ENCODE measurements around the gene C1QTNF8.

C1QTNF8 gene

DNA sequence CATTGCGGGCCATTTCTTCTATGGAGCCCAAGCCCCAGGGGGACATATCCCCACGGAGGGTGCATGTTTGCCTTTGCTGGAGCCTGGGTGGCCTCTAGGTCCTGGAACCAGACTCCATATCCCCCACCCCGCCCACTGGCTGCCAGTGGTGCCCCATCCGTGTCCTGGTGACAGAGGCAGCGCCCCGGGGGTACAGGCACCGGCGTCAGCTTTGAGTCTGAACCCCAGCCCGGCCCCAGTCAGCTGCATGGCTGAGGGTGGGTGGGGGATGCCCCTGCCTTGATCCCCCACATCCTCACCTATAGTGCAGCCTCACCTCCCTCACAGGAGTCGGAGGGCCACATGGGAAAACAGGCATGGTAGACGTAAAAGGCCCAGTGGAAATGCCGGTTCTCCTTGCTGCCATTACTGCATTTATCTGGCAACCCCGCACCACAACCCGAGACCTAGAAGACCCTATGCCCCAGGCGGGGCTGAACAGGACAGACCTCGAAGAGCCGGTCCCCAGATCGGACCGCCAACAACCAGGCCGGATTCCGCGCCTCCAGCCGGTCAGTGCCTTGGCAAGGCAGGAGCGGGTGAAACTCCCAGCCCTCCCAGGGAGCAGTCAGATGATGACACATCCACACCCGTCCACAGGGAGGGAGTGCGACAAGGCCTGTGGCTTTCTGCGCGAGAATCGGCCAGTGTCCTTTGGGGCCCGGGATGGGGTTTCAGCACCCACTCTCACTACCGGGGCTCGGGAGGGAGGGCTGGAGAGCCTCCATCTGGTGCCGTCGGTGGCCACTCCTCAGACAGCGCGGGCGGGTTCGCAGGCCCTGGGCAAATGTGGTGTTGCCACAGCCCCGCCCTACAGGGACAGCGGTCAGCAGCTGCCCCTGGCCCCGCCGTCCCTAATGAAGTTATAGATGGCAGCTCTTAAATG lies 35.4 kb downstream of the C1QTNF8 start:
- no peak for DNase-seq (ENCODE audit: low read depth in 2 of 2)

DNA sequence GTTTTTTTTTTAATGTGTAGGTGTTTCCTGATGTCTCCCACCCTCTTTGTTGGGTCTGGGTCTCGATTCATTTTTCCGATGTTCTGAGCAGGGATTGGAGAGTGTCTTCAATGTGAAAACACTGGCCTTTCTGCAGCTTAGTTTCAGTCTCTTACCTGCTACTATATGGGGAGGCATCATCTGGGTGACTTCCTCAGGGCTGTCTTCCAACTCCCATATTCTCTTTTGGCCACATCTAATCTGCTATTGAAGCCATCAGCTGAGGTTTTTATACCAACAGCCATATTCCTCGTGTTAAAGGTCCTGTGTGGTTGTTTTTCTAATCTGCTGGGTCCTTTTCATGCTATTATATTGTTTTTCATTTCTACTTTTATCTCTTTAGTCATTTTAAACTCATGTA lies 36.7 kb downstream of the C1QTNF8 start:
- DNase-seq (ENCODE audit: low read depth in 2 of 2), result no peak

DNA sequence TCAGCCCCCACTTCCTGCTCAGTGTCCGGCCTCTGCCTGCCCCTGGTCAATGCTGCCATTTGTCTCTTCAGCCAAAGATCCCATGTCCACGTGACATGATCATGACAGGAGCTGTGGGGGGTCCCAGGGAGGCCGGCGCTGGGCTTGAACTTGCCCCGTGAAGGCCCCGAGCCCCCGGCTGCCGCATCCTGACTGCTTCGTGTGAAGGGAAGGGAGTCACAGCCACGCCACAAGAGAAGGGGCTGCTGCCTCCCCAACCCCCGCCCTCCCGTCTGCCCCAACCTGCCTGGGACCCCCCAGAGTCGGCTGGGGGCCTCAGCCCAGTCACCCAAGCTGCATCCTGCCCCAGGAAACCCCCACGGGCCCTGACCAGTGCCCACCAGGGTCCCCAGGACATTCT lies 37.8 kb downstream of the C1QTNF8 start:
- no peak for DNase-seq (ENCODE audit: low read depth in 2 of 2)

DNA sequence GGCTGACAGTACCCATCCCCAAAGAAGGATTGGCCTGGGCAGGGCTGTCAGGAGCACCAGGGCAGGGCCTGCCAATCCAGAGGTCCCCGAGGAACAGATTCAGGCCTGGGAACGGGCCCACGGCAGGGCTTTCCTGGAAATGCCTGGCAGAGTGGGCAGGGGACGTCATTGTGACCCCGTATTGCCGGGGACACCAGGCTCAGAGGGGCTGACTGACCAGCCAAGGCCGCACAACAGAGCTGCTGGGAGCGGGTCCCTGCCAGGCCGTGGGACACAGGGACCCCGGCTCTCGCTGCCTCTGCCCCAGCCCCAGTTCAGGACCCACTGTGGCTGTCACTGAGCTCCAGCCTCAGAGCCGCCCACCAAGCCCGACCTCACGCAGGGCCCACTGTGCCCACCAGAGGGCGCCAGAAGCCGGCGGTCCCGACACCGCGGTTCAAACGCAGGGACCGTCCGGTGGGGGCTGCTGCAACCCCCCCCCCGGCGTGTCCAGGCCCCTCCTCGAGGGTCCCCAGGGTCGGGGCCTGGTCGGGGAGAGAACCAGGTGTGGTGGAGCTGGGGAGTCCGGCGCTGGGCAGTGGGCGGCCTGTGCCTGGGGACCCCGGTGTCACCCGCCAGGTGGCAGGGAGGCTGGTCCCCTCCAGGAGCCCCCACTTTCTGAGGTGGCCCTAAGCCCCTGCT lies 38.7 kb downstream of the C1QTNF8 start:
- DNase-seq (ENCODE audit: low read depth in 2 of 2), result peak; percentile 26 to 55

DNA sequence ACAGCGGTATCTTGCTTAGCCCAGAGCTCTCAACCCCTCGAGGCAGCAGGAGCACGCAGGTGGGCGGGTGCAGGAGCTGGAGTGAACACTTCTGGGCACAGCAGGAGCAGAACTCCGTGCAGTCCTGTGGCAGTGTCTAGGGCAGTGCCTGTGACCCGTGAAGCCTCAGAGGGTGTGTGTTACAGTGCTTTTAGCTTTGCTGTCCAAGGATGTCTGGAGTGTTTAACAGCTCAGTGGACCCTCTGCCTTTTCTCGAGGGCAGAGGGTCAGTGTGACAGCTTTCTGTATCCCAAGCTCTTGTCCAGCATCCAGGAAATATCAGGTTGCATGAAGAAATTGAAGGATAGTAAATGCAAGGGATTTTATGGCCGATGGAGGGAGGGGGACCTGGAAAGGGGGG lies 39.8 kb downstream of the C1QTNF8 start:
- no peak for DNase-seq (ENCODE audit: low read depth in 2 of 2)

DNA sequence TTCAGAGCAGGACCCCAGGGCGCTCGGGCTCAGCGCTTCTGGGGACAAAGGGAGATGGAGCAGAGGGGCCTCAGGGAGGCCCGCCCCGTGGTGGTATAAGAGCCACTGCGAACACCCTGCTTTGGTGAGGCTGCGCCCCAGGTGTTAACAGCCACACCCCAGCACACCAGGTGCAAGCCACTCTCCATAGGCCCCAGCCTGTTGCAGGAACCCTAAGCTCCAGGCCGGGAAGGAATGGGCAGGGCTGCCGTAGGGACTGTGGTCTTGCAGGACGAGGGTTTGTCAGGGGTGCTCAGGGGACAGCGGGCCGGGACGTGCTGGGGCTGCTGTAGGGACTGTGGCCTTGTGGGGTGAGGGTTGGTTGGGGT lies 40.5 kb downstream of the C1QTNF8 start:
- DNase-seq (ENCODE audit: low read depth in 2 of 2), result no peak

DNA sequence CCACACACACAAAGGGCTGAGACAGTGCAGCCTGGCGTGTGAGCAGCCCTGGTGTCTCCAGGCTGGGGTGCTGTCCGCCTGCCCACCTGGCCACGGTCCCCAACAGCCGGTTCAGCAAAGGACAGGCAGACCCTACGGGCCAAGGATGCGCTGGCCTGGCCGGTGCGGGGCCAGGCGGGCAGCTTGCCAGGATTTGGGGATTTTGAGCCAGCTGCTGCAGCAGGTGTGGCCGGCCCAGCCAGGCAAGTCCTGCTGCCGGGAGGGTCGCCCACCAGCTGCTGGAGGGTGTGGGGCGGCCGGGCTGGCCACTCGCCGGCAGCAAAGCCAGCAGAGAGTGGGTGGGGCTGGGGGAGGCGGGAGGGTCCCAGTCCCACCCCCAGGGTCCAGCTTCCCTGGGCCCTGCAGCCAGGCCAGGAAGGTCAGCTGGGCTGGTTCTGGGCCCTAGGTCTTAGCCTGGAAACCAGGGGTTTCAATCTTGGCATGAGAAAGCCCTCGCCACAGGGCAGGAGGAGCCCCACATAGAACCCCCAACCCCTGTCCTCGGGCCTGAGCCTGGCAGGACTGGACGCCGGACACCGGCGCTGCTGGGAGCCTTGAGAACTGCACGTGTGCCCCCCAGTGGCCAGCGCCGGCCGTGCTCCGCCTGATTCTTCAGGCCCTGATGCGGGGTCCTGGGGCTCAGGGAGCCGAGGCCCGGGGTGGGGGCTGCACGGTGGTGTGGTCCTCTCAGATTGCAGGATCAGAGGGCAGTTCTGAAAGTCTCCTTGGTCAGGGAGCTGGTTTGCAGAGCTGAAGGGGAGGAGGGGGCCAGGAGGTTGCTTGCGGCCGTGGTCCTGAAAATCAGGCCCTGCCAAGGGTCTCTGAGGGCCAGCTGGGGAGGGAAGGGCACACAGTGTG lies 41.1 kb downstream of the C1QTNF8 start:
- no peak for DNase-seq (ENCODE audit: low read depth in 2 of 2)

DNA sequence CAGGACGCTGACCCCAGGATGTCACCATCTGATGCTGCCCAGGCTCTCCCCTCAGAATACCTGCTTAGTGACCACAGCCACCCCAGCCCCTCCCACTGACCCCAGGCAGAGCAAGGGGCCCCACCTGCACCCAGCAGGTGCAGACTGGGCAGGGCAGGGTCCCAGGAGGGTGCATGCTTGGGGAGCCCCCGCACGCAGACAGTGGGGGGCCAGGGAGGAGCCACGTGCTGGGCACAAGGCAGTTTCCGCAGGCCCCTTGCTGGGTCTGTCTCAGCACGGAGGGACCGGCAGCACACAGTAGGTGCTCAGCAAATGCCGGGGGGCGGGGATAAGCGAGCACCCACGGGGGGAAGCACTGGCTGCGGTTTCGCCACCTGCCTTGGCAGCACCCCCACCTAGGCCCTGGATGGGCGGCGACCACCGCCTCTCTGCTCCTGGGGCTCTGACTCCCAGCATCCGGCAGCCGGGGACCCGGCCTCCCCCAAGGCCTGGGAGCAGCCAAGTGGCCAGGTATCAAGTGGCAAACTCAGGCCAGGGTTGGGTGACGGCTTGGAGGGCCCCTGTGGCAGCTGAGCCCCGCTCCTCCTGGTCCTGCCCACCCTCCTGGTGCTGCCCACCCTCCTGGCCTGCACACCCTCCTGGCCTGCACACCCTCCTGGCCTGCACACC lies 42.2 kb downstream of the C1QTNF8 start:
- DNase-seq (ENCODE audit: low read depth in 2 of 2), result no peak

DNA sequence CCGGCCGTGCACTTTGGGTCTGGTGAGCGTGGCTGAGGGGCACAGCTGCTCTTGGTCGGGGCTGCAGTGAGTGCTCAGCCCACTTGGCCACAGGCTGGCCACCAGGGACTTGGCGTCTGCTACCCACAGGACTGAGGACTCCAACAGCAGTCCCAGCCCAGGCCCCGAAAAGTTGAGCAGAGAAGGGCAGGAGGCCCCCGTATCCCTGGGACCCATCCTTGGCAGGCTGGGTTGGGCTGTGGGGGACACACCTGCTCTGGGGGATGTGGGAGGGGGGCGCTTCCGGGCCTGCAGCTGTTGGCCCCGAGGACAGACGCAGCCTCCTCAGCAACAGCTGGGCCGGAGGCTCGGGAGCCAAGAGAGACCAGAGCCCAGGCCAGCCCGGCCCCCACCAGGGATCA lies 42.9 kb downstream of the C1QTNF8 start:
- DNase-seq (ENCODE audit: low read depth in 2 of 2), result no peak

DNA sequence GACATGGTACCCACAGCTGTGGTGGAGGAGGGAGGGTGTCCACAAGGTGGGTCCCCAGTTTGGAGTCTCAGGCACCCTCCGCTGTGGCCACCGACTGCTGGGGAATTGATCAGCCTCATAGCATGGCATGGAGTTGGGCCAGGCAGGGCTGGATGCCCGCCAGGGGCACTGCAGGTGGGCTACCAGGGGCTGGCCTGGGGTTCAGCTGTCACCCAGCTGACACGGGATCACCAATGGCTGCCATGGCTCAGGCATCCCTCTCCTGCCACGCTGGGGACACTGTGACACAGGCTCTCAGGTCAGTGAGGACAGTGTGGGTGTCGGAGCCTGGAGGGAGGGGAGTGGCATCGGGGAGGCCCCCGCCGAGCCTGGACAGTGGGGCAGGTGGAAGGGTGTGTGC lies 43.3 kb downstream of the C1QTNF8 start:
- DNase-seq (ENCODE audit: low read depth in 2 of 2), result no peak

DNA sequence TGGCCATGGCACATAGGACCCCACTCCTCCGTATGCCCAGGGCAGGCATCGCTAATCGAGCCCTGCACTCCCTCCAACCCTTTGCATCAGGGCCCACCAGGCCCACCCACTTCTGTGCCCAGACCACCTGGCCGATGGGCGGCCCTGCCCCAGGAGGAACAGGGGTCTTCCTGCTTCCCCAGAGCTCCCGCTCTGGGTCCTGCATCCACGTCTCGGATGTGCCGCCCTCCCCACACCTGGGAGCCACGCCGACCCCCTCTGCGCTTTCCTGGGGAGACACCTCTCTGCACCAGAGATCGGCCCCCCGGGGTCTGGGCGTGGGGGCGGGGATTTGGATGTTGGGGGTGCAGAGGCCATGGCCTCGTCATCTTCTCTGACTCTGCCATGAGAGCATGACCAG lies 44.6 kb downstream of the C1QTNF8 start:
- DNase-seq (ENCODE audit: low read depth in 2 of 2), result no peak

DNA sequence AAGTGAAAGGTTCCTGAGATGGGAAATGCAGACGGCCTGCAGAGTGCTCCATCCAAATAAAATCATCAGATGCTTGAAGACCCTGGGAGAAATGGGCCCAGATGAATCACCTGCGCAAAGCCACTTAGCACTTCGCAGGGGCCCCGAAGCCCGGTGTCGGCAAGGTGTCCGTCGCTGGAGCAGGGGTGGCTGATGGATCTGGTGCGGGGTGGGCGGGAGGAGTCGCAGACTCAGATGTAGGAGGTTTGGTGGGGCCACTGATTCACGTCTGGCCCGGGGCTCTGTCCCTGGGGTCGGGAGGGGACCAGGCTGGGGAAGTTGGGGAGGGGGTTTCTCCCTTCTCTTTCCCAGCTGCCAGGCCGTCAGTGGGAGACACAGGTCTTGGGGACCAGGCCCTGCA lies 45.1 kb downstream of the C1QTNF8 start:
- DNase-seq (ENCODE audit: low read depth in 2 of 2), result no peak

DNA sequence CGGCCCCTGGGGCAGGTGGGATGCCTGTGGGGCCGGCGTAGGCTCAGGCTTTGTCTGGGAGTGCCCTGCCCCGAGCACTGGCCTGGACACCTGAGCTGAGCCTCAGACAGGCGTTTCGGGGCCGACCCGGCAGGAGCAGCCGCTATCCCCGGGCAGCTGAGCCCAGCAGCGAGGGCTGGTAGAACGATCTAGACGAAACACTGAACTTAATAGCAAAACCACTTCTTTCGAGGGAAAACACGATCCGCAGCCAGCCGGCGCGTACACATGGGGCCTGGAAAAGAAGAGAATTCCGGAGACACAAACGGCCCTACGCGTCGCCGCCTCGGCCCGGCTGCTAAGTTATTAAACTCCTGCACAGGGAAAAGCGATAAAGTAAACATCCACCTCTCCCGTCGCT lies 45.5 kb downstream of the C1QTNF8 start:
- no peak for DNase-seq (ENCODE audit: low read depth in 2 of 2)

DNA sequence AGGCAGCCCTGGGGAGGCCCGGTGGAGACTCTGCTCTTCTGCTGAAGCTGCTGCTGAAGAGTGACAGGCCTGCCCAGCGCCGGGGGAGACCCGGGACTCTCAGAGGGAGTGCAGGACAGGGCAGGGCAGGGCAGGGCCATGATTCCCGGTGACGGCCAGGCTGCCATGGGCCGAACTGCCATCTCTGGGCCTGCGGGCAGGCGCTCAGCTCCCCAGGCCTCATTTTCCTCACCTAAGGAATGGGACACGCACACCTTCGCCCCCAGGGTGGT lies 46.1 kb downstream of the C1QTNF8 start:
- DNase-seq (ENCODE audit: low read depth in 2 of 2), result no peak

DNA sequence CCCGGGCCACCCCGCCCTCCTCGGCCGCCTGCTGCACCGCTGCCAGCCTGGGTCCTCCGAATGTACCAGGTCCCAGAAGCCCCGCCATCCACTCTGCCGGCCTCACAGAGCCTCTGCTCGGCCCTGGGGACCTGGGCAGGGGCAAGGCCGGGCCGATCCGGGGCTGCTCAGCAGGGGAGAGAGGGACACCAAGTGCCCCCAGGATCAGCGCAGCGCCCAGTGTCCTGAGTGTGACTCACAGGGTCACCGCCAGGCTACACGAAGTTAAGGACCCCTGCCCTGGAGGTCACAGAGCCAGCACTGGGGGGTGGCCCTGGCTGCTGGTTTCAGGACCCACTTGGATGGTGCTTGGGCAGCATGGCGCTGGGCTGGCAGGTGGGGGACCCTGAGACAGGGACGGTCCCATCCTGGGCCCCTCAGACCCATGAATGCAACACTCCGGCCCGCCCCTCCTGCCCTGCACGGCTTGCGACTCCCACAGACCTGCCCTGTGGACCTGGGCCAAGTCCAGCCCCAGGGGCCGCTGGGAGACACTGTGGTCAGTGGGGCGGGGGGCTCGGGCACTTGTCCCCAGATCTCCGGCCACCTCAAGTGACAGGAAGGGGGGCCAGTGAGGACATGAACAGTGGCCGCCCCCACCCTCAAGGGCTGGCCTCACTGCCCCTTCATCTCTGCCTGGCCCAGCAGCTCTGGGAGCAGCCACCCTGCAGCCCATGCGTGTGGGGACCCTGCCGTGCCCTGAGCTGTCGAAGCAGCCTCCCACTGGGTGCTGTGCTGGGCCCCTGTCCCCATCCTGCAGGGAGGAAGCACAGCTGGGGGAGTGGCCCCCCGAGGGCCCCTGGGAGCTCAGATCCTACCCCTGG lies 46.7 kb downstream of the C1QTNF8 start:
- DNase-seq (ENCODE audit: low read depth in 2 of 2), result no peak

DNA sequence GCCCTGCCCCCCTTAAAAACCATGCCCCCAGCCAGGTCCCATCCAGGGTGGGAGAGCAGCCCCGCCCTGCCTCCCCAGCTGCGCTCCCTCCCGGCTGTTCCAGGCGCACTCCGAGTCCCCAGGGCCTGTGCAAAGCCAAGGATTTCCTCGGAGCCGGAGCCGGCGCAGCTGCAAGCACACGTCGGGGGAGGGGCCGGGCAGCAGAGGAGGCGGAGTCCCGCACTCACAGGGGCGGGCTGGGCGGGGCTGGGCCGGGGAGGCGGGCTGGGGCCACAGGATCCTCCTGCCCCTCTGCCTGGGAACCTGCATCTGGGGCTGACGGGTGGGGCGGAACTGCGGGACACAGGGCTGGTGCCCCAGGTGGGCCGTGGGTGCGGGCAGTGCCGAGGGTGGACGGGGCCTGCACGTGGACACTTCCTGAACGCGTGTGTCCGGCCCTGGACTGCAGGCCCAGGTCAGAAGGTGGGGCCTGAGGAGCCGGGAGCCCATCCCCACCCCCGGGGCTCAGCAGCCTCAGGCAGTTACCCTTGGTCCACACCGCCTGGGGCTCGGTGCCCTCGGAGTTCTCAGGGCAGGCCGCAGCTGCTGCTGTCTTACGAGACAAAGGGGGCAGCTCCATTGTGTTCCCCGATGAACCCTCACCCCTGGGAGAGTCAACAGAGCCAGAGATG lies 47.5 kb downstream of the C1QTNF8 start:
- DNase-seq (ENCODE audit: low read depth in 2 of 2), result no peak

DNA sequence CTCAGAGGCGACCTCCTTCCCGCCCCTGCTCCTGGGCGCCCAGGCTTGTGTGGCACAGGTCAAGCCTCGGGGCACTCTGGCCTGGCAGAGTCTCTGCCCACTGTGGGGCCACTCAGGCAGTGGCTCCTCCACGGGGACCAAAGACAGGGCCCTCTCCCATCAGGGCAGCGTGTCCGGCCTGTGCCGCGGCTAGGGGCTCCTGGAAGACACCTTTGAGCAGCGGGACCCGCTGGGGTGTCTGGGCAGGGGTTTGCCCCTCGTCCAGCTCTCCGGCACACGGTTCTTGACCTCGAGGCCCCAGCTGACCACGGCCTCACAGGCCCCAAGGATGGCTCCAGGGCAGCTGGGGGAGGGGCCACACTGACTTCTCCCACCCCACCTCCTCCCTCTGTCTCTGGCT lies 48.2 kb downstream of the C1QTNF8 start:
- no peak for DNase-seq (ENCODE audit: low read depth in 2 of 2)

DNA sequence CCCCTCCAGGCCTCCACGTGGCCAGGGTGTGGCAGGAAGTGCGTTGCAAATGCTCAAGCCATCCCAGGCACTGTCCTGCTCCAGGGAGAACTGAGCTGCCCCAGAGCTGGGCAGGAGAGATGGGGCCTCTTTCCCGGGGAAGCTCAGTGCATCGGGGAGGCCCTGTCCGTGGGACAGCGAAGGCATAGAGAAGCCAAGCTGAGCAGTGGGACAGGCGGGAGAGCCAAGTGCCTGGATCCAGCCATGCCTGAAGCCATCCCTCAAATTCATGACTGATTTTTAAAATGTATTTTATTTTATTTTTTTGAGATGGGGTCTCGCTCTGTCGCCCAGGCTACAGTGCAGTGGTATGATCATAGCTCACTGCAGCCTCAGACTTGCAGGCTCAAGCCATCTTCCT lies 48.9 kb downstream of the C1QTNF8 start:
- no peak for DNase-seq (ENCODE audit: low read depth in 2 of 2)

DNA sequence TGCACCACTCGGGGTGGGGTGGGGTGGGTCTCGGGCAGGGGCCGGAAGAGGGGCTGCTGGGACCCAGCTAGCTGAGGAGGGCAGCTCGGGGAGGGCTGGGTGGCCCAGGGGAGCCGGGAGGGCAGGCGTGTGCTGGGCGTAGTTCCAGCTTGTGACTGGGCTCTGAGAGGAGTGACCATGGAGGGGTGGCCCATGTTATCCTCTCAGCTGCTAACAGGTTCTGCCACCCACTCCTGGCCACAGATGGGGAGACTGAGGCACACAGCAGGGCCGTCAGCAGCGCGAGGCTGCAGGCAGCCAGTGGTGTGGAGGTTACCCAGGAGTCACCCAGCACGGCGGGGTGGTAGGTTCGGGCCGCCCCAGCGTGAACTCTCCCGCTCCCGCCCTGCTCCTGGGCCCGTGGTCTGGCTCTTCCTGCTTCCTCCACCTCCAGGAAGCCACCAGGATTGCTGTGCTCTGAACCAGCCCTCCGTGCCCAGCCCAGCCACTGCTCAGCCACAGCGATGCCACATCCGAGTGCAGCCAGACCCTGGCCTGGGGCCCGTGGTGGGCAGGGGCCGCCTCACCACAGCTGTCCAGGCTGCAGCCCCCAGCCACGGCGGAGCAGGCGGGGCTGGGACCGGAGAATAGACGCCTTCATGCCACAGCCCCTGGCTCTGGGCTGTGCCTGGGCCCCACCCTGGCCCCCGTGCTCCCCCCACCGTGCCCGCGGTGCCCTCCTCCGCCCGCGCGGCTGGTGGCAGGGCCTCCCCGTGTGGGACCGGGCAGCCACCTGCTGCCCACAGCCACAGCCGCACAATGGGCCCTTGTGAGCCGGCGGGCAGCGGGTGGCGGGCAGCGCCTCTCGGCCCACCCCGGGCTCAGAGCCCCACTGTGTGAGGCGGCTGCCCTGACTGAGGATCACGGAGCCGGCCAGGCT lies 49.8 kb downstream of the C1QTNF8 start:
- DNase-seq (ENCODE audit: low read depth in 2 of 2), result no peak

Measured in stimulated activated CD8-positive, alpha-beta memory T cell treated with anti-CD3 and anti-CD28 coated beads, Interleukin-2, amount 100 ng/mL, for 1 hour (primary cell).